ENCODE results near the gene ADARB2.
"Not testable (repeated sequence)": the region's sequence is repeated elsewhere in the genome, so short reads cannot be mapped to it uniquely, and the experiment has no call there.

Gene ADARB2

GRCh38 chr10:1634239-1634638, 103.1 kb downstream of the ADARB2 start:
- no peak for DNase-seq

DNA sequence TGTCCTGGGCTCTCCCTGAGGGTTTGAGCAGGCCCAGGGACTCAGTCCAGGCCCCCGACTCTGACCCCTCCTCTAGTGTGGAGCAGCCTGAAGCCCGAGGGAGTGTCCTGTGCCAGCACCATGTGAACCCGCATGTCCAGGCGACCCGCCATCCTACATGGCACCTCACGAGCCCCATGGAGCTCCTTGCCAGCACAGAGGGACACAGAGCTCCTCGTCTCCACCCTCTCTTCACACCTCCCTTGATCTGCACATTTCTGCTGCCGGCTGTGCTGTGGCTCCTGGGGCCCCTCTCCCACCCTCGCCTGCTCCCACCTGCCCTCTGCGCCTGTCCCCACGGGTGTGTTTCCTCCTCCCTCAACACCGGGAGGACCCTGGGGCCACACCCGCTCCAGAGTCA, 103.5 kb downstream of the ADARB2 start:
- no peak for DNase-seq

GRCh38 chr10:1632596-1632995, 104.7 kb downstream of the ADARB2 start:
- no peak for DNase-seq

DNA sequence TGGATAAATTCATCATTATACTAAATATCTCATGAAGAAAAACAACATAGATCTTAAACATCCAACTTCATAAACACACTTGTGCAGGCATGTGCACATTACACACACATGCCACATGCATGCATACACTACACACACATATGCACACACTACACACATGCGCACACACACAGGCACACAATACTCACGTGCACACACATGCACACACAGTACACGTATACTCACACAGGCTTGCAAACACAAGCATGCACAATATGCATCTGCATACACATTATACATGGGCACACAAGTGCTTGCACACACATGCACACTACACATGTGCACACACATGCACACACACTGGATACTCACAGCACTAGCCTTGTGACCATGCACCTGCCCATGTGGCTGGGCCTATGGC, 105.2 kb downstream of the ADARB2 start:
- no peak for DNase-seq

GRCh38 chr10:1631282-1631681, 106.0 kb downstream of the ADARB2 start:
- DNase-seq = no peak

DNA sequence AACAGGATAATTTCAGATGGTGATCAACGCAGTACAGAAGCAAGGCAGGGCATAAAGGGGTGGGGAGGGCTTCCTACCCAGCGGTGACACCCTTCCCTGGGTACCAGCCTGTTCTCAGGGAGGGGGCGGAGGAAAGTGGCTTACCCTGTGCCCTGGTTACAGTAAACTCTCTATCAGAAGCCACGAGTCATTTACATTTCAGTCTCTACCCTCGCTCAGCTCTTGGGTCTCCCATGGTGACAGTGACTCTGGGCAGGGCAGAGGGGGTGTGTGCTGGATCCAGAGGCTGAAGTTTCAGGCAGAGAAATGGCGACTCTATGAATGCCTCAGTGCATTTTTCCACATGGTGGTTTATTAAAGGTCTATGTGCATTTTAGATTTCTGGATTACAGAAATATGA, 107.0 kb downstream of the ADARB2 start:
- no peak for DNase-seq

DNA sequence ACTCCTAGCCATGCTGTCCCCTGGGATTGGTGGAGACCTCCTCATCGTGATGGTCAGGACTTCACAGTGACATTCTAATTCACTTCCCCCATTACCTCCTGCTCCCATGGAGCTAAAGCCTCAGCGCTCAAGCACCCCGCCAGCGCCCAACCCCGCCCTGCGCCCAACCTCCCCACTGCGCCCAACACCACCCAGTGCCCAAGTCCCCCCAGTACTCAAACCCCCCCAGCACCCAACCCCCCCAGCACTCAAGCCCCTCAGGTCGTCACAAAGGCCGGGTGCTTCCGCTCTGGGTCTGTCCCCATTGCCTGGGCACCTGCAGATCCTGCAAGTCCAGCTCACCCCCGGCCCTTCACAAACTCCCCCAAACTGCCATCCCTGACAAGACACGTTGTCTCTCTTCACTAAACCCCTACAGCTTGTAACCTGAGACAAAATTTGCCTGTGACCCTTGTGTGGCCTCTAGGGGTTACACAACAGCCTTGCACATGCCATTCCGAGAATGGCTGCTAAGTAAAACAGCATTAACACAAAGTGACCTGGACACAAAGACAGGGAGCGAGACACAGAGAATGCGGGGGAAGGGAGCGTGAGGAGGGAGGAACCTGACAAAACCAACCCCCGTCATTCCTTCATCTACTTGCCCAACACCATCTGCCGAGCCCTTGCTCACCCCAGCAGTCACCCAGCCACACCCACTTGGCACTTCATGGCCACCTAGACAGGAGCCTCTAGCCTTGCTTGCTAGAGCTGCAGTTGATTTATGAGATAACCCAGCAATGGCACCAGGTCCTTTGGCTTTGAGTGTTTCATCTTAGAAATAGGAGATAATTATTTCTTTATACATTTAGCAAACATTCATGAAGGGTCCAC, 107.8 kb downstream of the ADARB2 start:
- no peak for DNase-seq

GRCh38 chr10:1628757-1629156, 108.6 kb downstream of the ADARB2 start:
- no peak for DNase-seq

- no peak for DNase-seq
These were observed 109.4 kb downstream of the ADARB2 start for GRCh38 chr10:1627945-1628344.

DNA sequence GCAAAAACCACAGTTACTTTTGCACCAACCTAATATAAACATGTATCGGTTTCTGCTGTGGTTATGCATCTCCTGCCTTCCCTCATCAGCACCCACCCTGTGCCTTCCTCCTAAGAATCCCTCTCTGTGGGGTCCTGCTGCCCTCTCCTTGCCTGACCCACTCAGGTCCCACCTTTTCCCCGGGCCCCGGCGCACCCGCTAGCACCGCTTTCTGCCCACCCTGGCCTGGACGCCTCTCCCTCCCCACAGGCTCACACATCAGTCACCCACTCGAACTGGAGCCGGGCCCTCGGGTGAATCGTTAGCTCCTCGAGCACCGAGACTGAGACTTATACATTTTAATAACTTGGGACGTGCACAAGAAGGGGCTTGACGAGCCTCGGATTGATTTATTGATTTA, 110.5 kb downstream of the ADARB2 start:
- no peak for DNase-seq

DNA sequence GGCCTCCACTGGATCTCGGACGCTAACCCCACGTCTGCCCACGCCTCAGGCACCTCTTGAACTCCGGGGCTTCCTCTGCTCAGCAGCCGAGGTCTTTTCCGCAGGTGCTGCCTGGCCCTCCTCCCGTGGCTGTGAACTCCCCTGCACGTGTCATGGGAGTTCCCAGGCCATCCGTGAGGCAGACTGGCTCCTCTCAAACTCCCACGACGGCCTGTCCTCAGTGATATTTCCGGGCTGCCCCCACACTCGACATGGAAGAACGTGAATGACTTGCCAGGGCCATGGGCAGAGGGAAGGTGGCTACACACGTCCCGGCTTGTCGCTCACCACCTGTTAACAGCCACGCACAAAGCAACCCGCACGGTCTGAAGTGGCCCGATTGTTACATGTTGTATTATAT, 110.9 kb downstream of the ADARB2 start:
- DNase-seq = no peak

DNA sequence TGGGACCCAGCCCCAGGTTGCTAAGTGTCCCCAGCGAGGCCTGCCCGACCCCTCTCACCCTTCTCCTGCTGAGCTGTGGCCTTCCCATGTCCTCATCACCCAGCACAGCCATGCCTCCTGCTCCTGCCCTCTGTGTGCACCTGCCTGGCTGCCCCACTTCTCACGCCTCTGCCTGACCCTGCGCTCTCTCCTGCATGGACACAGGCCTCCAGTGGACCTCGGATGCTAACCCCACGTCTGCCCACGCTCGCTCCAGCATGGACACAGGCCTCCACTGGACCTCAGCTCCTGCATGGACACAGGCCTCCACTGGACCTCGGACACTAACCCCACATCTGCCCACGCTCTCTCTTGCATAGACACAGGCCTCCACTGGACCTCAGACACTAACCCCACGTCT, 111.6 kb downstream of the ADARB2 start:
- no peak for DNase-seq

DNA sequence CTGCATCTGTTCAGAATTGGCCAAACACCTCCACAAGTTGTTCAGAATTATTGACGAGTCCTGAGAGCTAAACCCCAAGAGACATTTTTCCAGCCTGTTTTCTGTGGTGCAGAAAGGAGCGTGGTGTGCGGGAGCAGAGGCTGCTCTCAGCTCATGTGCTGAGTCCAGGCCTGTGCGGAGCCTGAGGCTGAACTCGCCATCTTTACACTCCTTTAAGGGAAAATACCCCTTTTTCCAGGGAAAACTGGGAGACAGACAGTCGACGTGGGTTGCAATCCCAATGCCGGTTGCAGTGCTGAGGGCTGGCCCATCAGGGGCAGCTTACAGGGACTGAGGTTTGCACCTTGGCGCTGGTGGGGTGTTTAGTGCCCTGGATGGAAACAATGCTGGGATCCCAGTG, 112.2 kb downstream of the ADARB2 start:
- no peak for DNase-seq

- no peak for DNase-seq
These were observed 113.1 kb downstream of the ADARB2 start for GRCh38 chr10:1624240-1624639.

DNA sequence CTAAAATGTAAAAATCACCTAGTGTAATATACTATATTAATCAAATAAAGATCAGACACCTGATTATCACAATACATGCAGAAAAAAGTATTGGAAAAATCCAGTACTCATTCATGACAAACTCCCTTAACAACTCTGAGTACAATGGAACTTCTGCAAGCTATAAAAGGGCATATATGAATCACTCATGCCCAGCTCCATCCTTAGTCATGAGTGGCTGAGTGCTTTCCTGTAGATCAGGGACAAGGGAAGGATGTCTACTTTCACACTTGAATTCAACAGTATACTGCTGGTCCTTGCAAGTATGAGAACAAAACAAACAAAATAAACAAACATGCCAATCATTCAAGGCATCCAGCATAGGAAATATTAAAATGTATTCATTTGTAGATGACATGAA, 116.5 kb downstream of the ADARB2 start:
- DNase-seq = no peak

DNA sequence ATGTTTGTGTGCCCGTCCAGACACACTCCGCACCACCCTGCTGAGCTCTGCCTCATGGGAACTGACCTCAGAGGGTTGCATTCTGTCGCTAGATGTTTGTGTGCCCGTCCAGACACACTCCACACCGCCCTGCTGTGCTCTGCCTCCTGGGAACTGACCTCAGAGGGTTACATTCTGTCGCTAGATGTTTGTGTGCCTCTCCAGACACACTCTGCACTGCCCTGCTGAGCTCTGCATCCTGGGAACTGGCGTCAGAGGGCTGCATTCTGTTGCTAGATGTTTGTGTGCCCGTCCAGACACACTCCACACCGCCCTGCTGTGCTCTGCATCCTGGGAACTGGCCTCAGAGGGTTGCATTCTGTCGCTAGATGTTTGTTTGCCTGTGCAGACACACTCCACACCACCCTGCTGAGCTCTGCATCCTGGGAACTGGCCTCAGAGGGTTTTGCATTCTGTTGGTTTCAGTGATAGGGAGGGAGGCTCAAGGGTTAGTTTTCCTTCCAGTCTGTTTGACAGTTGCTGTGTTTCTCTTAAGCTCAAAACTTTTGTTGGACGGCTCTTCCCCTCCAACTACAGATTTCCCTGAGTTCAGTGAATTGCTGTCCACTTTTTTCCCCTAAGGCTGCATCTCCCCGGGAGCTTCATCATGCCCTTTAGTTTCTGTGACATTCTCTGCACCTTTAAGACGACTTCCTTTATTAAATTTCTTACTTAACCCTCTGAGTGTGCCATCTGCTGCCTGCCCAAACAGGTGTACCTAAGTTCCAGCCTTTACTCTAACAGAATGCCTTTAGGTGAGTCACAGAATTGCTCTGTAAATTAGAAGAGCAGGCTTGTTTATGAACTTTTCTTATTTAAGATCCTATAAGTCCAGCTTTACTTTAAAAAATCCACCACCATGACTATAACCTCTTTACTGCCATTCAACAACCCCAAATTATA, 119.7 kb downstream of the ADARB2 start:
- DNase-seq = not testable (repeated sequence)

GRCh38 chr10:1616701-1617100, 120.6 kb downstream of the ADARB2 start:
- not testable (repeated sequence) for DNase-seq

GRCh38 chr10:1615186-1615954, 122.0 kb downstream of the ADARB2 start:
- DNase-seq = no peak

- no peak for DNase-seq
These were observed 123.8 kb downstream of the ADARB2 start for GRCh38 chr10:1613511-1613910.

DNA sequence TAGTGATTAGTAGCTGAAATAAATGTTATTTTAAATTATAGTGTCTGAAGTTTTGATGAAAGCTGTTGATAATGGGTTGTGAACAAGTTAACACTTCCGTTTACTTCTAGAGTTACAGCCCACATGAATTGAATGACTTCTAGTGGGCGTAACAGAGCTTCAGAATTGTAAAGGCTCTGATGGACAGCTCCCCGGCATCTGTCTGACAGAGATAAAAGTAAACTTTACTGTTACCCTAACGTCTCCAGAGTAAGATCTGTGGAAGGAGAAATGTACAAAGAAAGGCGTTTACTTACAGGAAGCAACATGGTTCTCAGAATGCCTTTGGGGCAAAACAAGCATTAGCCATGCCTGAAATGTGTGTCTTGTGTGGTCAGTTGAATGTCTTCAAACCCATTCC, 124.4 kb downstream of the ADARB2 start:
- DNase-seq = no peak

- DNase-seq = no peak
These were observed 125.3 kb downstream of the ADARB2 start for GRCh38 chr10:1611936-1612550.

- DNase-seq = no peak
These were observed 126.1 kb downstream of the ADARB2 start for GRCh38 chr10:1610986-1611770.

Measured in GDM1 (cell line).